ENCODE data around the gene SGCA.

DNA sequence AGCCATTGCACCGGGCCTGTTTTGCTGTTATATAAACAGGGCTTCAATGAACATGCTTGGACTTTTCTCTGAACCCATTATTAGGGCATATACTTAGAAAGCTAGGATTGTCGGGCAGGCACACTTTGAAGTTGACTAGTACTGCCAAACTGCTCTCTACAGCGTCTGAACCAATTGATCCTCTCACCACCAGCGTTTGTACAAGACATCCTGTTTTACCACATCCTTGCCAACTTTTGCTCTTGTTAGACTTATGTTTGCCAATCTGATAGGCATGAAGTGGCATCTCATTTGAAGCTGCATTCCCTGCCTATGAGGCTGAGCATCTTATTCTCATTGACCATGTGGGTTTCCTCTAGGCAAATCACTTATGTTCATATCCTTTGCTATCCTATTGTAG is 7.9 kb upstream of the SGCA start:
- no peak for TF ChIP-seq EZH2 (IDR thresholded peaks at IDR 0.05; ENCODE audit: low read length)
- TF ChIP-seq, protein P1, sequence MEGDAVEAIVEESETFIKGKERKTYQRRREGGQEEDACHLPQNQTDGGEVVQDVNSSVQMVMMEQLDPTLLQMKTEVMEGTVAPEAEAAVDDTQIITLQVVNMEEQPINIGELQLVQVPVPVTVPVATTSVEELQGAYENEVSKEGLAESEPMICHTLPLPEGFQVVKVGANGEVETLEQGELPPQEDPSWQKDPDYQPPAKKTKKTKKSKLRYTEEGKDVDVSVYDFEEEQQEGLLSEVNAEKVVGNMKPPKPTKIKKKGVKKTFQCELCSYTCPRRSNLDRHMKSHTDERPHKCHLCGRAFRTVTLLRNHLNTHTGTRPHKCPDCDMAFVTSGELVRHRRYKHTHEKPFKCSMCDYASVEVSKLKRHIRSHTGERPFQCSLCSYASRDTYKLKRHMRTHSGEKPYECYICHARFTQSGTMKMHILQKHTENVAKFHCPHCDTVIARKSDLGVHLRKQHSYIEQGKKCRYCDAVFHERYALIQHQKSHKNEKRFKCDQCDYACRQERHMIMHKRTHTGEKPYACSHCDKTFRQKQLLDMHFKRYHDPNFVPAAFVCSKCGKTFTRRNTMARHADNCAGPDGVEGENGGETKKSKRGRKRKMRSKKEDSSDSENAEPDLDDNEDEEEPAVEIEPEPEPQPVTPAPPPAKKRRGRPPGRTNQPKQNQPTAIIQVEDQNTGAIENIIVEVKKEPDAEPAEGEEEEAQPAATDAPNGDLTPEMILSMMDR (optimal IDR thresholded peaks at IDR 0.05 in 1 of 3, IDR thresholded peaks at IDR 0.05 in 1 of 3, conservative IDR thresholded peaks at IDR 0.05 in 1 of 3; ENCODE audit: extremely low read depth in 1 of 3, insufficient read depth in 2 of 3, low read length in 3 of 3): no peak

All from keratinocyte (primary cell).